PFSK-1 (cell line): Measurements from ENCODE around the gene MTUS2.

ENCODE experiments used
- FOXP2 ChIP-seq: optimal IDR thresholded peaks from 2 replicates; pipeline ENCODE3; 2011; ENCODE audit warnings: borderline replicate concordance, control low read depth, inconsistent platforms; ENCODE audit not compliant: insufficient read depth; ENCODE audit errors: extremely low read length, extremely low read depth
- POLR2AphosphoS5 ChIP-seq: IDR thresholded peaks from 2 replicates; pipeline ENCODE4 v1.6.1; 2012; ENCODE audit warnings: low read depth, mild to moderate bottlenecking, control low read depth, low read length, moderate library complexity
- SIN3A ChIP-seq: IDR thresholded peaks from 2 replicates; pipeline ENCODE4 v1.6.1; 2012; ENCODE audit warnings: mild to moderate bottlenecking, low read length, moderate library complexity, borderline replicate concordance; ENCODE audit not compliant: insufficient read depth
- TAF1 ChIP-seq: IDR thresholded peaks from 2 replicates; pipeline ENCODE4 v1.6.1; 2012; ENCODE audit warnings: low read length, control low read depth, borderline replicate concordance; ENCODE audit not compliant: insufficient read depth
- TF ChIP-seq, protein P1 (sequence below), 2 experiments: IDR thresholded peaks; 2 replicates each; pipeline versions ENCODE4 v1.6.1 to v1.8.0; 2011 to 2012; ENCODE audit warnings: low read depth in 2 of 2, low read length in 2 of 2, control low read depth in 1 of 2, inconsistent platforms in 1 of 2, mild to moderate bottlenecking in 1 of 2, moderate library complexity in 1 of 2; ENCODE audit not compliant: insufficient read depth in 1 of 2

GRCh38 chr13:29439601-29440388 lies 619.7 kb downstream of the MTUS2 start:
- TF ChIP-seq TAF1 = no peak
- TF ChIP-seq, protein P1, sequence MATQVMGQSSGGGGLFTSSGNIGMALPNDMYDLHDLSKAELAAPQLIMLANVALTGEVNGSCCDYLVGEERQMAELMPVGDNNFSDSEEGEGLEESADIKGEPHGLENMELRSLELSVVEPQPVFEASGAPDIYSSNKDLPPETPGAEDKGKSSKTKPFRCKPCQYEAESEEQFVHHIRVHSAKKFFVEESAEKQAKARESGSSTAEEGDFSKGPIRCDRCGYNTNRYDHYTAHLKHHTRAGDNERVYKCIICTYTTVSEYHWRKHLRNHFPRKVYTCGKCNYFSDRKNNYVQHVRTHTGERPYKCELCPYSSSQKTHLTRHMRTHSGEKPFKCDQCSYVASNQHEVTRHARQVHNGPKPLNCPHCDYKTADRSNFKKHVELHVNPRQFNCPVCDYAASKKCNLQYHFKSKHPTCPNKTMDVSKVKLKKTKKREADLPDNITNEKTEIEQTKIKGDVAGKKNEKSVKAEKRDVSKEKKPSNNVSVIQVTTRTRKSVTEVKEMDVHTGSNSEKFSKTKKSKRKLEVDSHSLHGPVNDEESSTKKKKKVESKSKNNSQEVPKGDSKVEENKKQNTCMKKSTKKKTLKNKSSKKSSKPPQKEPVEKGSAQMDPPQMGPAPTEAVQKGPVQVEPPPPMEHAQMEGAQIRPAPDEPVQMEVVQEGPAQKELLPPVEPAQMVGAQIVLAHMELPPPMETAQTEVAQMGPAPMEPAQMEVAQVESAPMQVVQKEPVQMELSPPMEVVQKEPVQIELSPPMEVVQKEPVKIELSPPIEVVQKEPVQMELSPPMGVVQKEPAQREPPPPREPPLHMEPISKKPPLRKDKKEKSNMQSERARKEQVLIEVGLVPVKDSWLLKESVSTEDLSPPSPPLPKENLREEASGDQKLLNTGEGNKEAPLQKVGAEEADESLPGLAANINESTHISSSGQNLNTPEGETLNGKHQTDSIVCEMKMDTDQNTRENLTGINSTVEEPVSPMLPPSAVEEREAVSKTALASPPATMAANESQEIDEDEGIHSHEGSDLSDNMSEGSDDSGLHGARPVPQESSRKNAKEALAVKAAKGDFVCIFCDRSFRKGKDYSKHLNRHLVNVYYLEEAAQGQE (IDR thresholded peaks at IDR 0.05; ENCODE audit: insufficient read depth in 1 of 2, low read depth in 2 of 2, low read length in 2 of 2) = no peak
- no peak for TF ChIP-seq POLR2AphosphoS5
- TF ChIP-seq FOXP2 = no peak
- no peak for TF ChIP-seq SIN3A
